BLaER1 (cell line): ENCODE measurements around the gene ANKRD39.
"Not testable (repeated sequence)": the region's sequence is repeated elsewhere in the genome, so short reads cannot be mapped to it uniquely, and the experiment has no call there.

Experiments used
- H3K27ac ChIP-seq: shearing (Covaris generic); formaldehyde crosslinking; 2 replicates; pipeline ENCODE4 v1.8.1; 2022
- H3K27me3 ChIP-seq: shearing (Covaris generic); formaldehyde crosslinking; 2 replicates; pipeline ENCODE4 v1.8.1; 2022
- H3K36me3 ChIP-seq: shearing (Covaris generic); formaldehyde crosslinking; 2 replicates; pipeline ENCODE4 v1.8.1; 2022
- H3K4me1 ChIP-seq: shearing (Covaris generic); formaldehyde crosslinking; 2 replicates; pipeline ENCODE4 v1.8.1; 2022
- H3K4me2 ChIP-seq: shearing (Covaris generic); formaldehyde crosslinking; 2 replicates; pipeline ENCODE4 v1.8.1; 2022
- H3K4me3 ChIP-seq: shearing (Covaris generic); formaldehyde crosslinking; 2 replicates; pipeline ENCODE4 v1.8.1; 2022
- H3K9ac ChIP-seq: shearing (Covaris generic); formaldehyde crosslinking; 2 replicates; pipeline ENCODE4 v1.8.1; 2022
- H3K9me3 ChIP-seq: shearing (Covaris generic); formaldehyde crosslinking; 2 replicates; pipeline ENCODE4 v1.8.1; 2022
- H4K20me1 ChIP-seq: shearing (Covaris generic); formaldehyde crosslinking; 2 replicates; pipeline ENCODE4 v1.8.1; 2022
- Cebpa-rat ChIP-seq: shearing (Covaris generic); IDR thresholded peaks from 2 replicates; pipeline ENCODE4 v1.8.1; 2022

ANKRD39 gene

DNA sequence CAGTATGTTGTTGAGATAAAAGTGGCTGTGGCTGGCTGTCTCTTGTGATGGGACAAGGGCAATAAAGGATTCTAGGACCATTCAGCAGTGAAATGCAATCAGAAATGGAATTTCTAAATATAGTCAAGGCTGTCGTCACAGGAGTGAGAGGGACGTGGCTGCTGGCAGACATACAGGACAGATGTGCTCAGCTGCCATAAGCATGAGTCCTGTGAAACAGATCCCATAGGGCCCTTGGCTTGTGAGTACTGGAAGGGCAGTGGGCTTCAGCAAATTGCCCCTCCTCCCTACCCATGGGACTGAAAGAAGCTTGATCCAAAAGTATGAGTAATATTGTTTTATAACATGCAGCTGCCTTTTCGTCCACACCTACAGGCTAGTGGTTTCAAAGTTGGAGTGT is 45.9 kb downstream of the ANKRD39 start:
- Histone ChIP-seq H3K4me1 (peaks cover 22% of the 10 kb centered on the region), H3K9me3 (no peaks in the 10 kb centered on the region), H3K36me3 (peaks cover 35% of the 10 kb centered on the region), H3K4me2 (peak overlapping the region; percentile 39), H3K27me3 (no peaks in the 10 kb centered on the region), H3K4me3 (no peak overlapping the region), H4K20me1 (peaks cover 3% of the 10 kb centered on the region), H3K9ac (no peak overlapping the region), H3K27ac (no peak overlapping the region)
- TF ChIP-seq Cebpa-rat = no peak

DNA sequence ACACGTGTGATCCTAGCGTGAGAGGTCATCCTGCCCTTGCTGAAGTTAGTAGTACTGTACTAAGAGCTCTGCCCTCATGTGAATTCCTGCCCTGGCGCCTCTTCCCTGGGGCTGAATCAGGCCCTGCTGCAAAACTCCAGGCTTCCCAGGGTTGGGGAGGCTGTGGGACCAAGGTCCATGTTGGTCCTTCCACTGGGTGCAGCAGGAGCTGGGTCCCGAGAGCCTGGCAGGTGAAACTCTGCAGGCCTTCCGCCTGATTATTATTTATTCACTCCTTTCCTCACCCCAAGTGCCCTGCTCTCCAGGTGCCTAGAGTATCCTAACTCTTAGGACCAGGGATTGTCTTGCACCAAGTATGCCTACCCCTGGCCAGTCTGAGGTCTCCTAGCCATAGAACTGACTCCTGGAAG is 47.0 kb downstream of the ANKRD39 start:
- Histone ChIP-seq H3K27ac (no peak overlapping the region), H3K4me1 (peaks cover 31% of the 10 kb centered on the region)
- no peak for TF ChIP-seq Cebpa-rat

DNA sequence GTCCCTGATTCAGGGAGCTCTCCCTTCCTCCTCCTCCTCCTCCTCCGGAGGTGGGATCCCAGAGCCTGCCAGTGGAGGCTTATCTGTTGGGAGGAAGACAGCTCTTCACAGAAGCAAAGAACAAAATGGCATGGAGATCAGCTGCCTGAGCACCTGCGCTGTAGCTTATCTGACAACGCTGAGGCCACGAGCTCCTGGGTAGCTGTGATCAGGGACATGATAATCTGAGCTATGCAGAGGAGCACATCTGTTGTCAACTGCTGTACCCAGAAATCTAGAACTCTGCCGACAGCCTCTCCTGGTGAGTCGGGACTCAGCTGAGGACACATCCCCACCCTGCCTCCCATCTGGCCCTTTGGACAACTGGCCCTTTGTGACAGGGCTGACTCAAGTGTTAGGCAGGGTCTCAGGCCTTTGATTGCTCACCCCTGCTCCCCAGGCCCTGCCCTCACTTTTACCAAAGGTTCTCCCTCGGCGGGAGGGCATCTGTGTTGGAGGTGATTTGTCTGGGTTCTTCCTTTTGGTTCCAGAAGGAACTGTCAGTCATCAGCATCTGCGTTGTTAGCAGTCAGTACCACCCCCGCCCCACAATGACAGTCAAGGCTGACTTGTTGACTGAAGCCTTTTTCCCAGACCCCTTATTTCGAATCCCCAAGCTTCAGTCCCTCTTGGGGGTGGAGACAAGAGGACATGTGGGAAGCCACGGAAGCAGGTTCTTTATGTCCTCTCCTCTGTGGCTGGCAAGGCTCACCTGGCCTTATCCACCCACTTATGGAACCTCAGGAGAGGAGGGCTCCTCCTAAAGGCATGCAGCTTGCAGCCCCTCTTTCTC is 47.6 kb downstream of the ANKRD39 start:
- Histone ChIP-seq H3K4me1 (peaks cover 28% of the 10 kb centered on the region), H3K4me3 (no peak overlapping the region), H3K9ac (no peak overlapping the region), H3K27me3 (no peaks in the 10 kb centered on the region), H3K27ac (no peak overlapping the region), H3K4me2 (no peak overlapping the region), H4K20me1 (no peaks in the 10 kb centered on the region), H3K9me3 (no peaks in the 10 kb centered on the region), H3K36me3 (peaks cover 35% of the 10 kb centered on the region)
- no peak for TF ChIP-seq Cebpa-rat

More for the DNA sequence above, 47.0 kb downstream of the ANKRD39 start:
- Histone ChIP-seq H3K36me3 (peaks cover 35% of the 10 kb centered on the region), H3K4me3 (no peak overlapping the region), H3K9me3 (no peaks in the 10 kb centered on the region), H3K27me3 (no peaks in the 10 kb centered on the region), H4K20me1 (no peaks in the 10 kb centered on the region), H3K4me2 (no peak overlapping the region), H3K9ac (no peak overlapping the region)

DNA sequence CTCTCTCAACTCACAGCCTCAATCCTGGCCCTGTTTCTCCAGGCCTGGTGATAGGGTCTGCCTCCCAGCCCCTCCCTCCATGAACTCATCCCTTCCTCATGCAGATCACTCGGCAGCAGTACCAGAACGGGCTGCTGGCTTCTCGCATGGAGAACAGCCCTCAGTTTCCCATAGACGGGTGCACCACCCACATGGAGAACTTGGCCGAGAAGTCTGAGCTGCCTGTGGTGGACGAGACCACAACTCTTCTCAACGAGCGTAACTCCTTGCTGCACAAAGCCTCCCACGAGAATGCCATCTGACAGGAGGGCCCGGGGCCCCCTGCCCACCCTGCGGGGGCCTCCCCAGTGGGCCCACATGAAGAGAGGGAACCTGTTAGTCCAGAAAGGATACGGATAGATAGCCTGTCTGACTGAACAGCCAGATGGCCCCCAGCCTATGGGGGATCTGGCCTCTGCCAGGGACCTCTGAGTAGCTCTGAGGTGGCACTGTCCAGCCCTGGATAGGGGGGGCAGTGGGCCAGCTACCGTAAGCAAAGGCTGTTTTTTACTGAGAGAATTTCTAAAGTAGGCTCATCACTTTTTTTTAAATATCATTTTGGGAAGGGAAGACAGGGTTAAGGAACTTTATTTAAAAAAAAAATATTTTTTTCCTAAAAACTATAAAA is 48.5 kb downstream of the ANKRD39 start:
- H3K9me3 ChIP-seq = no peaks in the 10 kb centered on the region; the same call in 1 of the 2 replicates
- H3K27ac ChIP-seq = no peak overlapping the region
- no peaks in the 10 kb centered on the region for H3K27me3 ChIP-seq
- H3K4me1 ChIP-seq = peaks cover 25% of the 10 kb centered on the region
- no peak for TF ChIP-seq Cebpa-rat
- H3K9ac ChIP-seq = no peak overlapping the region
- no peaks in the 10 kb centered on the region for H4K20me1 ChIP-seq
- no peak overlapping the region for H3K4me2 ChIP-seq
- no peak overlapping the region for H3K4me3 ChIP-seq
- peaks cover 40% of the 10 kb centered on the region for H3K36me3 ChIP-seq

DNA sequence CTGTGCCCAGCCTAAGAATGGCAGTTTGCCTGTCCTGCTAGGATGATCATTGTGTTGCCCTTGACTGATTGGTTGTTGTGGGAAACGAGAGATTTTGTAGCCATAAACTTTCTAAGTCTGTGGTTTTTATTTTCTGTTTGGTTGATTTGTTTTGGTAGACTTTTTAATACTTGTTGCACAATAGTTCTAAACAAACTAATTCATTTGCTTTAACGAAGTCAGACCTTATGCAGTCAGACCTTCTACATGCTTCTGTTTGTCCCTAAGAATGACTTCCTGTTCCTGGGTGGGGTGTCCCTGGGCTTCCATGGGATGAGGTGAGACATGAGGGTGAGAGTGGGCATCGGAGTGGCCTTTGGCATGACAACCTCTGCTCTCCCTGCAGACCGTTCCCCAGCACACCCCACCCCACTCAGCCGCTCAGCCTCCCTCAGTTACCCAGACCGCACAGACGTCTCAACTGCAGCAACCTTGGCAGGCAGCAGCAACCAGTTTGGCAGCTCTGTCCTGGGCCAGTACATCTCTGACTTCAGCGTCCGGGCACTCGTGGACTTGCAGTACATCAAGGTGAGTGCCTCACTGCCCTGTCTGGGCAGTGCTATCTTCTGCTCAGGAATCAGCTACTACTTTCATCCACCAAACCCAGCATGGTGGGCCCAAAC is 49.5 kb downstream of the ANKRD39 start:
- no peak overlapping the region for H3K9ac ChIP-seq
- TF ChIP-seq Cebpa-rat = no peak
- no peaks in the 10 kb centered on the region for H4K20me1 ChIP-seq
- H3K4me1 ChIP-seq = peaks cover 25% of the 10 kb centered on the region
- H3K4me3 ChIP-seq = no peak overlapping the region
- no peak overlapping the region for H3K4me2 ChIP-seq
- no peaks in the 10 kb centered on the region; the same call in 1 of the 2 replicates for H3K9me3 ChIP-seq
- H3K27ac ChIP-seq = no peak overlapping the region
- H3K36me3 ChIP-seq = peaks cover 46% of the 10 kb centered on the region
- no peaks in the 10 kb centered on the region for H3K27me3 ChIP-seq

DNA sequence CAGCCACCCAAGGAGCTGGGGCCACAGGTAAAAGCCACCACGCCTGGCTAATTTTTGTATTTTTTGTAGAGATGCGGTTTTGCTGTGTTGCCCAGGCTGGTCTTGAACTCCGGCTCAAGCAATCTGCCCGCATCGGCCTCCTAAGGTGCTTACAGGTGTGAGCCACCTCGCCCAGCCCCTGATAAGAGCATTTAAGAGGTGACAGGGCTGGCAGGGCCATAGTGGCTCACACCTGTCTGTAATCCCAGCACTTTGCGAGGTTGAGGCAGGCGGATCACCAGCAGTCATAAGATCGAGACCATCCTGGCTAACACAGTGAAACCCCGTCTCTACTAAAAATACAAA is 50.7 kb downstream of the ANKRD39 start:
- H3K4me2 ChIP-seq = no peak overlapping the region
- H3K9me3 ChIP-seq = no peaks in the 10 kb centered on the region; the same call in 1 of the 2 replicates
- no peak overlapping the region for H3K27ac ChIP-seq

DNA sequence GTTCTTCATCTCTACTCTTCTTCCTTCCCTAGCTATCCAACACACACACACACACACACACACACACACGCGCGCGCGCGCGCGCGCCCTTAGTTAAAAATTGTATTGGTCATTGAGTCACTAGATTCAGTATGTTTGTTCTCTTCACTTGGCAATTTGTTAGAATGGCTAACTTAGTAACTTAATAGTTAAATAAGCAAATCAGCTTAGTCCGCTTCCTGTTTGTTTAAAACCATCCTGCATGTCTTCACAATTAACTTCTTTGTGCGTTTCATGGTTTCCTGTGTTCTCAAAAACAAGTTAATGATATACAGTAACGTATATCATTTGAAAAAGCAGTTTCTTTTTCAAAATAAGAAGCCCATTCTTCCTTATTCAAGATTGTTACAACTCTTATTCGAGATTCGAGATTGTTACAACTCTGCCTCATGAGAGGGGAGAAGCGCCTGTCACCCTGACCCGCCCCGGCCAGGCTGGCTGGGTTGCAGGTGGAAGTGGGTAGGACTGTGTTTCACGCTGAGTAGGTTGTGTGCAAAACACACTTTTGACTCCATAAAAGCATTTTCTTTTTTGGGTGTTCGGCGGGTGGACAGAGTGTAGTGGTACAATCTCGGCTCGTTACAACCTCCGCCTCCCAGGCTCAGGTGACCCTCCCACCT is 51.2 kb downstream of the ANKRD39 start:
- Histone ChIP-seq H3K4me2 (peak overlapping the region; percentile 8; the same call in 1 of the 2 replicates), H3K9me3 (no peaks in the 10 kb centered on the region; the same call in 1 of the 2 replicates), H3K36me3 (peaks cover 50% of the 10 kb centered on the region), H3K27me3 (no peaks in the 10 kb centered on the region), H3K4me1 (peaks cover 24% of the 10 kb centered on the region), H4K20me1 (no peaks in the 10 kb centered on the region), H3K27ac (no peak overlapping the region), H3K4me3 (no peak overlapping the region), H3K9ac (no peak overlapping the region)
- TF ChIP-seq Cebpa-rat = no peak

More for the DNA sequence above, 50.7 kb downstream of the ANKRD39 start:
- Histone ChIP-seq H3K27me3 (no peaks in the 10 kb centered on the region), H3K9ac (no peak overlapping the region), H4K20me1 (no peaks in the 10 kb centered on the region), H3K4me1 (peaks cover 25% of the 10 kb centered on the region), H3K4me3 (no peak overlapping the region), H3K36me3 (peaks cover 47% of the 10 kb centered on the region)
- TF ChIP-seq Cebpa-rat = no peak

DNA sequence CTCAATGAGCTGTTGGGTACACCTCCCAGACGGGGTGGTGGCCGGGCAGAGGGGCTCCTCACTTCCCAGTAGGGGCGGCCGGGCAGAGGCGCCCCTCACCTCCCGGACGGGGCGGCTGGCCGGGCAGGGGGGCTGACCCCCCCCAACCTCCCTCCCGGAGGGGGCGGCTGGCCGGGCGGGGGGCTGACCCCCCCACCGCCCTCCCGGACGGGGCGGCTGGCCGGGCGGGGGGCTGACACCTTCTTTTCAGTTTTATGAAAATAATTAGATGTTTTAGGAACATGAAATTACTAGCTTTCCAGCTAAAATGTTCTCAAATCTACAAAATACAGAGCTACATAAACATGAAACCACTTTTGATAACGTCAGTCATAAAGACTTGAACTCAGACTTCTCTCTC is 51.9 kb downstream of the ANKRD39 start:
- H3K9ac ChIP-seq, H3K27ac ChIP-seq, H3K27me3 ChIP-seq, H4K20me1 ChIP-seq, H3K9me3 ChIP-seq, H3K4me3 ChIP-seq, H3K4me2 ChIP-seq: not testable (repeated sequence)
- Histone ChIP-seq H3K36me3 (peaks cover 55% of the 10 kb centered on the region), H3K4me1 (peaks cover 26% of the 10 kb centered on the region)

DNA sequence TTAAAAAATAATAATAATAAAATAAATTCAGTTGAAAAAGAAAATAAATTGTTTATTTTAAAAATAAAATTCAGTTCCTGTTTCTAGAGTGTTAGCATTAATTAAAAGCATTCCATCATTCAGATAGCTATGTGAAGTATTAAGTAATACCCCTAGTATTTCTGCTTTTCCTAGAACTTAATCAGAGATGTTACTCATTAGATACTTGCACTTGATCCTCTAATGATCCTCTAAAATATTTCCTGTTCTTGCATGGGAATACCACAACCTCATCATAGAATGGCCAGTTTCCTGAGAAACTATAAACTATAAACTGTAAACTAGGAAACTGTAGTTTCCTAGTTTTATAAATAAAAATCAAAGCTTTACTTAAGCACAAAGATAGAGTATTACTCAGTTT is 52.8 kb downstream of the ANKRD39 start:
- H3K9me3 ChIP-seq = no peaks in the 10 kb centered on the region; the same call in 1 of the 2 replicates
- peaks cover 36% of the 10 kb centered on the region for H3K4me1 ChIP-seq
- no peak overlapping the region for H3K9ac ChIP-seq
- no peak overlapping the region for H3K4me3 ChIP-seq
- H3K27me3 ChIP-seq = no peaks in the 10 kb centered on the region
- H3K36me3 ChIP-seq = peaks cover 50% of the 10 kb centered on the region
- H3K4me2 ChIP-seq = no peak overlapping the region
- no peak overlapping the region for H3K27ac ChIP-seq
- no peaks in the 10 kb centered on the region for H4K20me1 ChIP-seq
- no peak for TF ChIP-seq Cebpa-rat
